ENCODE data around the gene MAP2.

The MAP2 gene

GRCh38 chr2:209565896-209566582 lies 142.2 kb downstream of the MAP2 start:
- FAIRE-seq, result no peak
- TF ChIP-seq POLR2AphosphoS5 (IDR thresholded peaks at IDR 0.05; ENCODE audit: low read depth, low read length), result no peak
- TF ChIP-seq POU2F2 (IDR thresholded peaks at IDR 0.05; ENCODE audit: low read depth, low read length), result no peak
- no peak for TF ChIP-seq TAF1 (IDR thresholded peaks at IDR 0.05; ENCODE audit: low read depth, low read length)
- no peak for TF ChIP-seq SPI1 (IDR thresholded peaks at IDR 0.05; ENCODE audit: low read depth, low read length)
- TF ChIP-seq PAX5 (IDR thresholded peaks at IDR 0.05; ENCODE audit: insufficient read depth, low read length, severe bottlenecking), result no peak

GRCh38 chr2:209570194-209570593 lies 146.3 kb downstream of the MAP2 start:
- DNase-seq (ENCODE audit: insufficient read length, low spot score) (no peak), FAIRE-seq (no peak)
- TF ChIP-seq POU2F2 (IDR thresholded peaks at IDR 0.05; ENCODE audit: low read depth, low read length) (no peak), SPI1 (IDR thresholded peaks at IDR 0.05; ENCODE audit: low read depth, low read length) (no peak), POLR2AphosphoS5 (IDR thresholded peaks at IDR 0.05; ENCODE audit: low read depth, low read length) (no peak), POLR2A (IDR thresholded peaks at IDR 0.05; ENCODE audit: low read depth, low read length) (no peak), PAX5 (IDR thresholded peaks at IDR 0.05; ENCODE audit: insufficient read depth, low read length, severe bottlenecking) (no peak)

More at GRCh38 chr2:209565896-209566582, 142.2 kb downstream of the MAP2 start:
- no peak for DNase-seq (ENCODE audit: insufficient read length, low spot score)

GRCh38 chr2:209574515-209574914 lies 150.7 kb downstream of the MAP2 start:
- TF ChIP-seq POLR2A (IDR thresholded peaks at IDR 0.05; ENCODE audit: low read depth, low read length) (no peak), SPI1 (IDR thresholded peaks at IDR 0.05; ENCODE audit: low read depth, low read length) (no peak), POLR2AphosphoS5 (IDR thresholded peaks at IDR 0.05; ENCODE audit: low read depth, low read length) (no peak), PAX5 (IDR thresholded peaks at IDR 0.05; ENCODE audit: insufficient read depth, low read length, severe bottlenecking) (no peak), POU2F2 (IDR thresholded peaks at IDR 0.05; ENCODE audit: low read depth, low read length) (no peak), TAF1 (IDR thresholded peaks at IDR 0.05; ENCODE audit: low read depth, low read length) (no peak)
- no peak for DNase-seq (ENCODE audit: insufficient read length, low spot score)
- no peak for FAIRE-seq

GRCh38 chr2:209577376-209578357 lies 153.8 kb downstream of the MAP2 start:
- no peak for TF ChIP-seq PAX5 (IDR thresholded peaks at IDR 0.05; ENCODE audit: insufficient read depth, low read length, severe bottlenecking)
- no peak for DNase-seq (ENCODE audit: insufficient read length, low spot score)
- FAIRE-seq, result no peak

GRCh38 chr2:209578394-209579001 lies 154.7 kb downstream of the MAP2 start:
- DNase-seq (ENCODE audit: insufficient read length, low spot score), result no peak
- TF ChIP-seq PAX5 (IDR thresholded peaks at IDR 0.05; ENCODE audit: insufficient read depth, low read length, severe bottlenecking) (no peak), TAF1 (IDR thresholded peaks at IDR 0.05; ENCODE audit: low read depth, low read length) (no peak)
- no peak for FAIRE-seq

GRCh38 chr2:209579230-209579749 lies 155.4 kb downstream of the MAP2 start:
- FAIRE-seq (no peak), DNase-seq (ENCODE audit: insufficient read length, low spot score) (no peak)
- TF ChIP-seq POLR2AphosphoS5 (IDR thresholded peaks at IDR 0.05; ENCODE audit: low read depth, low read length) (no peak), SPI1 (IDR thresholded peaks at IDR 0.05; ENCODE audit: low read depth, low read length) (no peak), PAX5 (IDR thresholded peaks at IDR 0.05; ENCODE audit: insufficient read depth, low read length, severe bottlenecking) (no peak), TAF1 (IDR thresholded peaks at IDR 0.05; ENCODE audit: low read depth, low read length) (no peak), POU2F2 (IDR thresholded peaks at IDR 0.05; ENCODE audit: low read depth, low read length) (no peak), POLR2A (IDR thresholded peaks at IDR 0.05; ENCODE audit: low read depth, low read length) (no peak)

GRCh38 chr2:209581040-209581439 lies 157.2 kb downstream of the MAP2 start:
- no peak for DNase-seq (ENCODE audit: insufficient read length, low spot score)
- TF ChIP-seq POLR2AphosphoS5 (IDR thresholded peaks at IDR 0.05; ENCODE audit: low read depth, low read length) (no peak), POLR2A (IDR thresholded peaks at IDR 0.05; ENCODE audit: low read depth, low read length) (no peak), PAX5 (IDR thresholded peaks at IDR 0.05; ENCODE audit: insufficient read depth, low read length, severe bottlenecking) (no peak), SPI1 (IDR thresholded peaks at IDR 0.05; ENCODE audit: low read depth, low read length) (no peak), POU2F2 (IDR thresholded peaks at IDR 0.05; ENCODE audit: low read depth, low read length) (no peak), TAF1 (IDR thresholded peaks at IDR 0.05; ENCODE audit: low read depth, low read length) (no peak)
- no peak for FAIRE-seq

GRCh38 chr2:209582281-209582680 lies 158.4 kb downstream of the MAP2 start:
- no peak for FAIRE-seq
- no peak for DNase-seq (ENCODE audit: insufficient read length, low spot score)
- no peak for TF ChIP-seq POLR2AphosphoS5 (IDR thresholded peaks at IDR 0.05; ENCODE audit: low read depth, low read length)
- no peak for TF ChIP-seq SPI1 (IDR thresholded peaks at IDR 0.05; ENCODE audit: low read depth, low read length)
- no peak for TF ChIP-seq POLR2A (IDR thresholded peaks at IDR 0.05; ENCODE audit: low read depth, low read length)
- TF ChIP-seq POU2F2 (IDR thresholded peaks at IDR 0.05; ENCODE audit: low read depth, low read length), result no peak
- no peak for TF ChIP-seq PAX5 (IDR thresholded peaks at IDR 0.05; ENCODE audit: insufficient read depth, low read length, severe bottlenecking)
- TF ChIP-seq TAF1 (IDR thresholded peaks at IDR 0.05; ENCODE audit: low read depth, low read length), result no peak

GRCh38 chr2:209584472-209584871 lies 160.6 kb downstream of the MAP2 start:
- TF ChIP-seq POLR2A (IDR thresholded peaks at IDR 0.05; ENCODE audit: low read depth, low read length) (no peak), POU2F2 (IDR thresholded peaks at IDR 0.05; ENCODE audit: low read depth, low read length) (no peak), POLR2AphosphoS5 (IDR thresholded peaks at IDR 0.05; ENCODE audit: low read depth, low read length) (no peak), PAX5 (IDR thresholded peaks at IDR 0.05; ENCODE audit: insufficient read depth, low read length, severe bottlenecking) (no peak), SPI1 (IDR thresholded peaks at IDR 0.05; ENCODE audit: low read depth, low read length) (no peak), TAF1 (IDR thresholded peaks at IDR 0.05; ENCODE audit: low read depth, low read length) (no peak)
- DNase-seq (ENCODE audit: insufficient read length, low spot score) (no peak), FAIRE-seq (no peak)

All from GM12891 (cell line).